ENCODE measurements around the gene UPF1. TPM values are rescaled to one million over a fixed set of nuclear protein-coding genes. Genes with fewer than 3 reads are reported as not detected.

Gene UPF1
- total and polyA plus RNA-seq, 11 donors = 27.5 to 84.4 (median 38.3) TPM

- TF ChIP-seq CTCF (IDR thresholded peaks at IDR 0.05) = no peak
- no peak for TF ChIP-seq POLR2A (IDR thresholded peaks at IDR 0.05)
- 92 to 94% (median 93%) methylated on average over 15 to 27 of the region's 27 CpGs for whole genome bisulfite sequencing, 4 donors
- intact Hi-C loops (cut with DNase I) = no loop called here
- Histone ChIP-seq H3K4me1 (peaks cover 0 to 26% (median 9%) of the 10 kb centered on the region in 12 donors), H3K36me3 (peaks cover 10 to 100% (median 99%) of the 10 kb centered on the region in 9 donors), H3K27me3 (no peaks in the 10 kb centered on the region), H3K4me3 (no peak overlapping the region), H3K27ac (no peak overlapping the region), H3K9me3 (no peaks in the 10 kb centered on the region)
- DNase-seq (no peak), ATAC-seq (no peak)
These were observed 24.1 kb downstream of the UPF1 start for GRCh38 chr19:18855647-18856384.

GRCh38 chr19:18856385-18857126 lies 24.8 kb downstream of the UPF1 start:
- no peak for DNase-seq
- TF ChIP-seq POLR2A (IDR thresholded peaks at IDR 0.05) = no peak
- peak in 1 of 12 donors; percentile 18 for TF ChIP-seq CTCF (IDR thresholded peaks at IDR 0.05)
- H3K36me3 ChIP-seq = peaks cover 15 to 100% (median 100%) of the 10 kb centered on the region in 9 donors
- H3K27ac ChIP-seq = no peak overlapping the region
- intact Hi-C loops (cut with DNase I) = no loop called here
- no peaks in the 10 kb centered on the region for H3K9me3 ChIP-seq
- peak in 1 of 4 donors; percentile 43 for ATAC-seq
- no peaks in the 10 kb centered on the region for H3K27me3 ChIP-seq
- H3K4me1 ChIP-seq = peaks cover 0 to 22% (median 7%) of the 10 kb centered on the region in 12 donors
- 88 to 93% (median 90%) methylated on average over 19 to 22 of the region's 22 CpGs for WGBS, 4 donors
- no peak overlapping the region for H3K4me3 ChIP-seq

- DNase-seq (no peak), ATAC-seq (no peak)
- Histone ChIP-seq H3K27ac (no peak overlapping the region), H3K27me3 (no peaks in the 10 kb centered on the region), H3K4me3 (no peak overlapping the region), H3K9me3 (no peaks in the 10 kb centered on the region), H3K36me3 (peaks cover 18 to 100% (median 100%) of the 10 kb centered on the region in 9 donors), H3K4me1 (peaks cover 0 to 22% (median 7%) of the 10 kb centered on the region in 12 donors)
- intact Hi-C loops (cut with DNase I) = no loop called here
- 90 to 95% (median 93%) methylated on average over 12 to 13 of the region's 13 CpGs for WGBS, 4 donors
- TF ChIP-seq CTCF (IDR thresholded peaks at IDR 0.05) (no peak), POLR2A (IDR thresholded peaks at IDR 0.05) (no peak)
These were observed 25.5 kb downstream of the UPF1 start for GRCh38 chr19:18857223-18857622.

Data from heart left ventricle (tissue), 16 donors.